Measurements from ENCODE around the gene CPTP.

Gene CPTP

GRCh38 chr1:1286313-1287261 is 38.0 kb upstream of the CPTP start:
- H3K4me3 ChIP-seq (ENCODE audit: low read depth, low read length), result no peak overlapping the region
- TF ChIP-seq CTCF (IDR thresholded peaks at IDR 0.05; ENCODE audit: low read depth, low read length), result no peak

- TF ChIP-seq CTCF (IDR thresholded peaks at IDR 0.05; ENCODE audit: low read depth, low read length), result no peak
- H3K4me3 ChIP-seq (ENCODE audit: low read depth, low read length), result no peak overlapping the region
These were observed 37.1 kb upstream of the CPTP start for GRCh38 chr1:1287288-1288110.

GRCh38 chr1:1290238-1290731 is 34.3 kb upstream of the CPTP start:
- peak; percentile 57 for TF ChIP-seq CTCF (IDR thresholded peaks at IDR 0.05; ENCODE audit: low read depth, low read length)
- no peak overlapping the region for H3K4me3 ChIP-seq (ENCODE audit: low read depth, low read length)

- H3K4me3 ChIP-seq (ENCODE audit: low read depth, low read length), result no peak overlapping the region
- no peak for TF ChIP-seq CTCF (IDR thresholded peaks at IDR 0.05; ENCODE audit: low read depth, low read length)
These were observed 33.5 kb upstream of the CPTP start for GRCh38 chr1:1291023-1291528.

- TF ChIP-seq CTCF (IDR thresholded peaks at IDR 0.05; ENCODE audit: low read depth, low read length), result peak; percentile 35
- H3K4me3 ChIP-seq (ENCODE audit: low read depth, low read length), result no peak overlapping the region
These were observed 32.8 kb upstream of the CPTP start for GRCh38 chr1:1291548-1292441.

- TF ChIP-seq CTCF (IDR thresholded peaks at IDR 0.05; ENCODE audit: low read depth, low read length), result no peak
- H3K4me3 ChIP-seq (ENCODE audit: low read depth, low read length), result no peak overlapping the region
These were observed 32.2 kb upstream of the CPTP start for GRCh38 chr1:1292442-1292779.

Data from WI38 (cell line).